ENCODE data around the gene HLA-C. TPM values are rescaled to one million over a fixed set of nuclear protein-coding genes. Genes with fewer than 3 reads are reported as not detected.
"Not testable (repeated sequence)": the region's sequence is repeated elsewhere in the genome, so short reads cannot be mapped to it uniquely, and the experiment has no call there.

Gene HLA-C
- 60.7 and 160 TPM in 2 replicates for total RNA-seq

- peak; percentile 91 to 96 for DNase-seq (ENCODE audit: low read depth in 2 of 2)
Measured at GRCh38 chr6:31271641-31272357, at the start of gene HLA-C. Gene HLA-C, minus strand, starts transcription at chr6:31272092. Its CDS starts 21 bp downstream, at chr6:31272071.

DNA sequence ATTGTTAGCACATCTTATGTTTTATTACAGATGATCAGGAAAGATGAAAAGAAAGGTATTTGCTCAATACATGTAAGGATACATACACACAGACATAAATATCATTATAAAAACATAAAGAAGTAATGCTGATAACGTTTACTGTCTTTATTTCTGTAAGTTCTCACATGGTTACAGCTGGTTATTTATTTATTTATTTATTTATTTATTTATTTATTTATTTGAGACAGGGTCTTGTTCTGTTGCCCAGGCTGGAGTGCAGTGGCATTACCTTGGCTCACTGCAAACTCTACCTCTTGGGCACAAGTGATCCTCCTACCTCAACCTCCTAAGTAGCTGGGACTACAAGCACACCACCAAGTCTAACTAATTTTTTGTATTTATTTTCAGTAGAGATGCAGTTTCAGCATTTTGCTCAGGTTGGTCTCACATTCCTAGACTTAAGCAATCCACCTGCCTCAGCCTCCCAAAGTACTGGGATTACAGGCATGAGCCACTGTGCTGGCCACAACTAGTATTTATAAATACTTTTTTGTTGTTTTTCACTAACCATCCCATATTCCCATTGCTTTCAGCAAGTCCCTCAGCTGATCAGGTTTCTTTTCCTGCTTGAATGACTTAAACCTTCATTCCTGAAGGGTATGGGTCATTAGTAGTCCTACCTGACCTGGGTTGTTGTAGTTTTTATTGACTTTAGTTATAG is 49.3 kb upstream of the HLA-C start:
- no peak for DNase-seq (ENCODE audit: low read depth in 2 of 2)

DNA sequence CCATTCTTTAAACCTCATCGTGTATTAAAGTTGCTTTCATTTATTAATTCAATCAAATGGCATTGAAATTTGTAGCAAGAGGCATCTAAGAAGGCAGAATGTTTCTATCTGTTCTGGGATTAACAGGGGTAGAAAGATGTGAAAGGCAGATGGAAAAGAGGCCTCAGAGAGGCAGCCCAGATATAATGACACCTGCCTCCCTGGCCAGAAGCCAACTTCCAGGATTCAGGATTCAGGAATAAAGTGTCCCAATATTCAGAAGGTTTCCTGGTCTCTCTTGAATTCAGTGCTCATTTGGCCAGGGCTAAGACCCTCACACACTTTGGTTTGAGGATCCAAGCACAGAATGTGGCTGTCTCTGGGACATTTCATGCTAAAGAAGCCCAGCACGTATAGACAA is 45.1 kb upstream of the HLA-C start:
- DNase-seq (ENCODE audit: low read depth in 2 of 2) = no peak

GRCh38 chr6:31309641-31310040 is 37.7 kb upstream of the HLA-C start:
- DNase-seq (ENCODE audit: low read depth in 2 of 2) = no peak

DNA sequence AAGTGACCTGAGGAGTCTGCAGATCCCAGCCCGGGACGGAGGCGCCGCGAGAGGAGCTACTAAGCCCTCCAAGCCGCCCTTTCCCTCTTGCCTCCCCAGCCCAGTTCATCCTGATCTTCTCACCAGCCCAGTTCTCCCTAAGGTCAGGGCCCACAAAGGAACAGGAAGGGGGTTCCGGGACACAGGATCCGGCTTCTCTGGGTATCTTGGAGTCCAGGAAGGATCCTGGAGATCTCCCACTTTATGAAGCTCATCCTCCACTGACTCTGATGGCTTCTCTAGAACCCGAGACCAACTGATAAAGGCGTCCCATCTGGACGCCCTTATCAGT is 36.9 kb upstream of the HLA-C start:
- DNase-seq (ENCODE audit: low read depth in 2 of 2) = no peak

DNA sequence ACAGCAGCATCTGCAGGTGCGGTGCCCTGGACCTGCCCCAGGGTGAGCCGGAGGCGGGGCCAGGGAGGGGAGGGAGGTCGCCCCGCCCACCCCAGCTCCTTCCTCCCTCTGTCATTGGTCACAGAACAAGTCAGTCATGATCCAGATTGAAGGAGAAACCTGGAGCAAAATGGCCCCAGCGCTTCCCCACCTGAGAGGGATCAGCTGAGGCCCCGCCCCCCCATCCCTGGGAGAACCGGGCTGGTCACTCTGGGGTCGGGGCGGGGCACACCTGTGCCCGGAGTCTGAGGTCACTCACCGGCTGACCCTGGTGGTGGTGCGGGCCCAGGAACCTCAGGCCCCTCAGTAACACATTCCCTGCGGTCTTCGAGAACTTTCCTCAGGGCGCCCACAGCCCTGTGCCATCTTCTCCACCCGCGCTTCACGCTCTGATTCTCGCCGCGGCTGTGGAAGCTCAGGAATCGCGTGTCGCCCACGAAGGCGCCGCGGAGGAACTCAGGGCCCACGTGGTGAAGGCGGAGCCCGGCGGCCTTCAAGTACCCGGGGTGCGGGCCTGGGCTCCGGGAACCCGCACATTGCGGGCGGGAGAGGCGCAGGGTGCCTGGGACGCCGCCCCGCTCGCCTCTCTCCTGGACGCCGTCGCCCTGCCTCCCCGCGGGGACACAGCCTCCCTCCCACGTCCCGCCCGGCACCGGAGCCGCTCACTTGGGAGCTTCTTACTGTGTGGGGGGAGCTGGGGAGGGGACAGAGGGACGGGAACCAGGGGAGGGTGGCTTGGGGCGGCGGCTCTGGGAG is 36.4 kb upstream of the HLA-C start:
- no peak for DNase-seq (ENCODE audit: low read depth in 2 of 2)

GRCh38 chr6:31307669-31308049 is 35.8 kb upstream of the HLA-C start:
- no peak for DNase-seq (ENCODE audit: low read depth in 2 of 2)

GRCh38 chr6:31305703-31306219 is 33.9 kb upstream of the HLA-C start:
- no peak for DNase-seq (ENCODE audit: low read depth in 2 of 2)

GRCh38 chr6:31304683-31305082 is 32.8 kb upstream of the HLA-C start:
- DNase-seq (ENCODE audit: low read depth in 2 of 2) = no peak

GRCh38 chr6:31300797-31301196 is 28.9 kb upstream of the HLA-C start:
- DNase-seq (ENCODE audit: low read depth in 2 of 2) = no peak

GRCh38 chr6:31299947-31300346 is 28.1 kb upstream of the HLA-C start:
- no peak for DNase-seq (ENCODE audit: low read depth in 2 of 2)

DNA sequence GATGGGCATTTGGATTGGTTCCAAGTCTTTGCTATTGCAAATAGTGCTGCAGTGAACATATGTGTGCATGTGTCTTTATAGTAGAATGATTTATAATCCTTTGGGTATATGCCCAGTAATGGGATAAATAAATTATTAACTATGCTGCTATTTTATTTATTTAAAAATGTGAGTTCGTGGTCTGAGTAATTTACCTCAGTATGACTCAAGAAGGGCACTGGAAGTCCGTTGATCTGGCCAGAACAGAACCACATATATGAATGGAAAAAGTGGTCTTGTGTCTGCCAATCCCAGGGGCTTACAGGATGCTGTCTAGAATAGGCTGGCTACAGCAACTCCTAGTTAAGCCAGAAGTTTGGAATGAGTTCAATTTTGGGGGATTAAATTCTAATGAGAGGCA is 27.6 kb upstream of the HLA-C start:
- no peak for DNase-seq (ENCODE audit: low read depth in 2 of 2)

DNA sequence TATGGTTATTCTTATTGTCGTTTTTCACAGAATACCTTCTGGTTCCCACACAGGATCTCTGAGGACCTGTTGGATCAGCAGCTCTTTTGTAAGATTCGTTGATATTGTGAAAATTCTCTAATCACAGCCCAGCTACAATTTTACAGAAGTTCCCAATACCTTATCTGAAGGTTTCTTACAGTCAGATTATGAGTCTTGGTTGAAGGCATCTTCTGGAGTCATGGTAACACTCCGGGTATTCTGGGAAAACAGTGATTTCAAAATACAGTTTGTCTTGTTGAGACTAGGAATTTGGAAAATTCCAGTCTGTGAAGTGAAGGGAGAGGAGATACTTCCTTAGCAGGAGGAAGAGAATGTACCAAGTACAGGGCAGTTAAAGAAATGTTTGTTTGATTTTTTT is 22.2 kb upstream of the HLA-C start:
- DNase-seq (ENCODE audit: low read depth in 2 of 2) = no peak

GRCh38 chr6:31293343-31293742 is 21.5 kb upstream of the HLA-C start:
- peak; percentile 34 to 55 for DNase-seq (ENCODE audit: low read depth in 2 of 2)

DNA sequence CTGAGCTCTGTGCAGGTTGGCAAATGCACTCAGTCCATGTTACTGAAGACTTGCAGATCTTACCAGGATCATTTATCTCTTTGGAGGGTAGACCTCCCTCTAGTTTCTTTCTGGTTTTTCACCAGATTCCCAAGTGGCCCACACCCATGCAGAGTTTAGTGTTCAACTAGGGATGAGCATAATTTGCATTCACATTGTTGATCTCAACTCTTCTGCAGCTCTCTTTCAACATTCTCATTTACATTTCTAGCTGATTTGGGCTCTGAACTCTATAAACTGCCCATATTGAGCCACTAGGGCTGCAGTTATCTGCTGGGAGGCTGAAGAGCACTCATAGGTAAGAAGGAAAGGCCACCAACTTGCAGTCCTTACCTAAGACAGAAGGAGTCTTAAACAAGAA is 17.9 kb upstream of the HLA-C start:
- DNase-seq (ENCODE audit: low read depth in 2 of 2) = no peak

DNA sequence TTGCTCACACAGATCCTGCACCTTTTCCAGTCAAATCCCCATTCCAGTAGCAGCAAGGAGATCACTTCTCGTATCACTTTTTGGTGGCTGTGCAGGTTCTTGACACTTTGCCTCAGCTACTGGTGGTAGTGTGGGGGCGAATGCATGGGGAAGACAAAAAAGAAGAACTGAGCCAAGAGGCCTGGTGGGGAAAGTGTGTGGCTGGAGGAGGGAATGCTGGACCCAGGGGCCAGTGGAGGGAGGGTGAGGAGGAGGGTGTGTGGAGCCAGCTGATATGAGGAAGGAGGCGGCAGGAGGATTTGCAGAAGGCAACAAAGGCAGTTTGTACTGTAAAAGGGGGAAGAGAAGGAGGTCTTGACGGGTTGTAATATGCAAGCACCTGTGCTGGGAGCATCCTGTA is 15.7 kb upstream of the HLA-C start:
- no peak for DNase-seq (ENCODE audit: low read depth in 2 of 2)

DNA sequence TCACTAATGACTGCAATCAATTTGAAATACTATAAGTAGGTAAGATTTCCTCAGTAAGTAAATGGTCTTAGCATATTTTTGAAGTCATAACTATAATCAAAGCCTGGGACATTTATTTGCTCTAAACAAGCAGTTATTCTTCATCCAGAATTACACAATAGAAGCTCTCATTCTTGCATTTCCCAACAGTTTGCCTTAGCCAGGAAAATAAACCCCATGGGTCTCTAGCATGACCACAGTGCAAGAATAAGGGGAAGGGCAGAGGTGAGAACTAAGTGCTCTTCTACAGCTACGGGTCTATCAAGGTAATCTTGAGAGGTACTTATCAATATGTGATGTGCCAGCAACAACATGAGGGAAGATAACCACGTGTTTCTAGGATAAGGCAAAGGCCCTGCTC is 14.1 kb upstream of the HLA-C start:
- DNase-seq (ENCODE audit: low read depth in 2 of 2) = no peak

DNA sequence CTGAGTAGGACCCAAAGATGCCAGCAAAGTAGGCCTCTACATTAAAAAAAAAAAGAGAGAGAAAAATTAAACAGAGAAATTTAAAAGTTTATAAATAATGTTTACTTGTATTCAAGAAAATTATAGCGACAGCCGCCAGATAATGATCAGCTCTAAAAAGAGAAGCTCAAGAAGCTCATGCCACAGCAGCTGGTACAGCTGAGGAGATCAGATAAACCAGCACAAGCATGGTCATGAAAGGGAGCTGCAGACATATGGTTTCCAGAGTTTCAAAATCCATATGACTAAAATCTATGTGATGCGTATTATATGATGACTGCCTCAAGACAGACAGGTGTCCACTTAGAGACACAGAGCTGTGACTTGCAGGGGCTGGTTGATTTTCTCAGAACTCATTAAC is 13.6 kb upstream of the HLA-C start:
- DNase-seq (ENCODE audit: low read depth in 2 of 2) = no peak

DNA sequence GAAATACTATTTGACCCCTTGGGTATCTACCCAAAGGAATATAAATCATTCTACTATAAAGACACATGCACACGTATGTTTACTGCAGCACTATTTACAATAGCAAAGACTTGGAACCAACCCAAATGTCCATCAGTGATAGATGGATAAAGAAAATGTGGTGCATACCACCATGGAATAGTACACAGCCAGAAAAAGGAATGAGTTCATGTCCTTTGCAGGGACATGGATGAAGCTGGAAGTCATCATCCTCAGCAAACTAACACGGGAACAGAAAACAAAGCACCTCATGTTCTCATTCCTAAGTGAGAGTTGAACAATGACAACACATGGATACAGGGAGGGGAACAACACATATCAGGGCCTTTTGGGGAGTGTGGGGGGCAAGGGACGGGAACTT is 7.8 kb upstream of the HLA-C start:
- DNase-seq (ENCODE audit: low read depth in 2 of 2) = not testable (repeated sequence)

DNA sequence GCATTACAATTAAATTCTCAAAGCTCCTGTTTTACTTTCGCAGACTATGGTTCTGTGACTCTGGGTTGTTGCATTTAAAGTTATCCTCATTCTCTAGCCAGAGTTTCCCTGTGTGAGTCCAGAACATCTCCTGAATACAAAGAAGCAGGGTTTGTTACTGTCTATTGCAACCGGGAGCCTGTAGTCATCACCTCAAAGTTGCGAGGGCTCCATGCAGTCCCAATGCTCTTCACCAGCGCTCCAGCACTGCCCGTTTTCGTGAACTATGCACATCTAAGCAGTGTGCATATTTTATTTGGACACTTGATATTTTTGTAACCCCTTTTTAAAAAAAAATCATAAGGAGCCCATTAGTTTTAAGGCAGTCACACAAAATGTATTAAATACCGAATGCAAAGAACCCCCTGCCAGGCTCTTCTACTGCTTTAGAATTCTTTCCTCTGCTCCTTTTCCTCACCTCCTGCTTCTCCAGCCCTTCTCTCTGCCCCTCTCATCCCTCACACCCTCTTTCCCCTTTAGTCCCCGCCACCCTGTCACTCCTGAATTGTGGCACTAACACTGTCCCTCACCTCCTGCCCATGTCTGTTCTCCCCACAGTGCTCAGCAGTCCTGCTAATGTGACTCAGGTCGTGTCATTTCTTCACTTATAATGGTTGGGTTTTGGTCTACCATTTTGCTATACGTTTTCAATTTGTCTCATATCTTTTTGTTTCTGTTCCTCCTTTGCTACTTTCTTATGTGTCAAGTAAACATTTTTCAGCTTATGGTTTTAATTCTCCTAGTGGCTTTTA is 1.1 kb upstream of the HLA-C start:
- no peak for DNase-seq (ENCODE audit: low read depth in 2 of 2)

- peak in 1 of 2 donors; percentile 4 for DNase-seq (ENCODE audit: low read depth in 2 of 2)
Measured at GRCh38 chr6:31272436-31272835, 544 bp upstream of the HLA-C start.
